H1 (cell line): ENCODE results near the gene HOXA6. TPM values are rescaled to one million over a fixed set of nuclear protein-coding genes. Genes with fewer than 3 reads are reported as not detected.

Source experiments
- CTCF ChIA-PET: fragments of 300-600 bp; sonication (Branson Sonifier 250); formaldehyde crosslinking; loops from one replicate; lab custom pipeline; 2021; ENCODE audit not compliant: partially characterized antibody; lab: Charles Lee
- POLR2A ChIA-PET: fragments of 300-600 bp; sonication (Branson Sonifier 250); formaldehyde crosslinking; loops from one replicate; lab custom pipeline; 2021; ENCODE audit warnings: inconsistent platforms; ENCODE audit not compliant: partially characterized antibody; lab: Charles Lee
- DNase-seq, 2 experiments: peaks; one replicate each; pipeline versions ENCODE4 v3.0.0 to v3.0.0-alpha.2; 2010 to 2022; ENCODE audit warnings: low spot score in 2 of 2, low read depth in 1 of 2, mixed read lengths in 1 of 2
- FAIRE-seq: peaks from 2 replicates; lab custom pipeline; 2011; peaks lifted over from hg19 to GRCh38; lab: Jason Lieb, UNC
- H2AFZ ChIP-seq: 2 replicates; pipeline ENCODE4 v1.8.1; 2012; ENCODE audit warnings: low read length, inconsistent platforms
- H2AK5ac ChIP-seq: 2 replicates; pipeline ENCODE4 v1.6.1; 2013; ENCODE audit warnings: low read depth, low read length
- H2BK120ac ChIP-seq: replicated peaks from 2 replicates; pipeline ENCODE3; 2013; ENCODE audit warnings: low read depth, low read length, inconsistent platforms
- H2BK12ac ChIP-seq: 2 replicates; pipeline ENCODE4 v1.6.1; 2013; ENCODE audit warnings: low read depth, low read length
- H2BK15ac ChIP-seq: 2 replicates; pipeline ENCODE4 v1.6.1; 2013; ENCODE audit warnings: low read length
- H2BK20ac ChIP-seq: 2 replicates; pipeline ENCODE4 v1.6.1; 2013; ENCODE audit warnings: low read length
- H2BK5ac ChIP-seq: 2 replicates; pipeline ENCODE4 v1.6.1; 2013; ENCODE audit warnings: low read depth, low read length
- H3K14ac ChIP-seq: 2 replicates; pipeline ENCODE4 v1.6.1; 2013; ENCODE audit warnings: inconsistent platforms; ENCODE audit not compliant: insufficient read length
- H3K18ac ChIP-seq: 2 replicates; pipeline ENCODE4 v1.6.1; 2013; ENCODE audit warnings: low read length; ENCODE audit errors: extremely low read depth
- H3K23ac ChIP-seq: 2 replicates; pipeline ENCODE4 v1.6.1; 2013; ENCODE audit warnings: inconsistent platforms; ENCODE audit not compliant: insufficient read length
- H3K23me2 ChIP-seq: 2 replicates; pipeline ENCODE4 v1.6.1; 2013; ENCODE audit warnings: low read depth, low read length
- H3K27ac ChIP-seq: 2 replicates; pipeline ENCODE4 v1.6.1; 2011; ENCODE audit warnings: low read depth, low read length, inconsistent platforms
- H3K27me3 ChIP-seq, 4 experiments: replicated peaks in 1 of 4; 1 replicate in 1 of 4; 2 replicates in 3 of 4; pipeline versions ENCODE4 v1.6.1 to v1.8.1; 2011 to 2013; ENCODE audit warnings: low read length in 3 of 4, mild to moderate bottlenecking in 3 of 4, inconsistent platforms in 2 of 4, mixed read lengths in 2 of 4, moderate library complexity in 1 of 4; ENCODE audit not compliant: control insufficient read depth in 3 of 4, insufficient read depth in 3 of 4; ENCODE audit errors: extremely low read depth in 1 of 4
- H3K36me3 ChIP-seq, 4 experiments: 2 replicates each; pipeline versions ENCODE4 v1.6.1 to v1.8.1; 2011 to 2013; ENCODE audit warnings: mild to moderate bottlenecking in 4 of 4, low read length in 3 of 4, moderate library complexity in 2 of 4, control low read depth in 1 of 4, inconsistent platforms in 1 of 4; ENCODE audit not compliant: insufficient read depth in 4 of 4, control insufficient read depth in 2 of 4
- H3K4ac ChIP-seq: replicated peaks from 2 replicates; pipeline ENCODE3; 2013; ENCODE audit warnings: low read length, low read depth, mixed read lengths, inconsistent platforms; ENCODE audit not compliant: insufficient read length
- H3K4me1 ChIP-seq, 4 experiments: replicated peaks in 1 of 4; 1 replicate in 1 of 4; 2 replicates in 3 of 4; pipeline versions ENCODE4 v1.6.1 to v1.8.1; 2011 to 2013; ENCODE audit warnings: low read length in 3 of 4, inconsistent platforms in 2 of 4, mixed read lengths in 1 of 4; ENCODE audit not compliant: insufficient read depth in 4 of 4, control insufficient read depth in 3 of 4
- H3K4me2 ChIP-seq, 2 experiments: 2 replicates each; pipeline versions ENCODE4 v1.6.1 to v1.8.1; 2011 to 2013; ENCODE audit warnings: low read depth in 2 of 2, low read length in 2 of 2, control low read depth in 1 of 2, inconsistent platforms in 1 of 2, mild to moderate bottlenecking in 1 of 2; ENCODE audit not compliant: insufficient read depth in 1 of 2
- H3K4me3 ChIP-seq, 4 experiments: fragments of 200-600, 300-600 bp in 1 of 4; sonication (generic), shearing (Covaris generic), sonication (Bioruptor Twin) in 1 of 4; 2 replicates each; pipeline versions ENCODE4 v1.5.1 to v1.8.1; 2011 to 2016; ENCODE audit warnings: low read length in 4 of 4, low read depth in 3 of 4, control low read depth in 2 of 4, inconsistent platforms in 2 of 4, mild to moderate bottlenecking in 2 of 4, mixed read lengths in 1 of 4, moderate library complexity in 1 of 4; ENCODE audit not compliant: insufficient read depth in 2 of 4; ENCODE audit errors: extremely low read depth in 1 of 4
- H3K56ac ChIP-seq: replicated peaks from 2 replicates; pipeline ENCODE3; 2013; ENCODE audit warnings: low read depth, mild to moderate bottlenecking, mixed read lengths, low read length, inconsistent platforms; ENCODE audit not compliant: insufficient read length
- H3K79me1 ChIP-seq: 2 replicates; pipeline ENCODE4 v1.6.1; 2013; ENCODE audit warnings: low read depth, low read length, control low read depth
- H3K79me2 ChIP-seq, 2 experiments: 2 replicates each; pipeline versions ENCODE4 v1.6.1 to v1.8.1; 2012 to 2013; ENCODE audit warnings: low read length in 2 of 2, mild to moderate bottlenecking in 2 of 2, inconsistent platforms in 1 of 2; ENCODE audit not compliant: insufficient read depth in 2 of 2, control insufficient read depth in 1 of 2
- H3K9ac ChIP-seq, 4 experiments: replicated peaks in 1 of 4; 1 replicate in 1 of 4; 2 replicates in 3 of 4; pipeline versions ENCODE4 v1.6.1 to v1.8.1; 2011 to 2013; ENCODE audit warnings: low read depth in 3 of 4, low read length in 3 of 4, control low read depth in 2 of 4, mild to moderate bottlenecking in 2 of 4, moderate library complexity in 2 of 4, inconsistent platforms in 1 of 4; ENCODE audit errors: extremely low read depth in 1 of 4
- H3K9me3 ChIP-seq, 2 experiments: 2 replicates each; pipeline versions ENCODE4 v1.6.1 to v1.8.1; 2012 to 2013; ENCODE audit warnings: mild to moderate bottlenecking in 2 of 2, moderate library complexity in 2 of 2, control low read depth in 1 of 2, inconsistent platforms in 1 of 2, low read depth in 1 of 2, low read length in 1 of 2, mixed read lengths in 1 of 2; ENCODE audit not compliant: insufficient read depth in 2 of 2
- H4K20me1 ChIP-seq, 2 experiments: replicated peaks in 1 of 2; 2 replicates each; pipeline versions ENCODE3 to v1.8.1; 2011 to 2013; ENCODE audit warnings: inconsistent platforms in 2 of 2, low read length in 2 of 2, mild to moderate bottlenecking in 1 of 2; ENCODE audit not compliant: insufficient read depth in 2 of 2, control insufficient read depth in 1 of 2
- H4K5ac ChIP-seq: 2 replicates; pipeline ENCODE4 v1.6.1; 2013; ENCODE audit warnings: low read length, low read depth, mixed read lengths, inconsistent platforms; ENCODE audit not compliant: insufficient read length
- H4K8ac ChIP-seq: 2 replicates; pipeline ENCODE4 v1.8.0; 2013; ENCODE audit warnings: mild to moderate bottlenecking, moderate library complexity, low read length, inconsistent platforms; ENCODE audit not compliant: insufficient read depth; ENCODE audit errors: extremely low read depth
- H4K91ac ChIP-seq: replicated peaks from 2 replicates; pipeline ENCODE3; 2013; ENCODE audit warnings: low read length, mixed read lengths, inconsistent platforms; ENCODE audit not compliant: insufficient read length
- CTBP2 ChIP-seq: IDR thresholded peaks from 2 replicates; pipeline ENCODE4 v1.7.0; 2011; ENCODE audit warnings: borderline replicate concordance, mild to moderate bottlenecking, moderate library complexity, mixed read lengths, low read length; ENCODE audit not compliant: insufficient read depth, insufficient read length
- EZH2 ChIP-seq: fragments of 200-600 bp; sonication (generic); IDR thresholded peaks from 2 replicates; pipeline ENCODE4 v1.7.1; 2012; ENCODE audit warnings: low read depth, mild to moderate bottlenecking, moderate library complexity, low read length, inconsistent platforms; ENCODE audit not compliant: severe bottlenecking
- KDM4A ChIP-seq: IDR thresholded peaks from one replicate; pipeline ENCODE4 v1.7.1; 2012; ENCODE audit warnings: low read depth, mild to moderate bottlenecking, moderate library complexity, low read length, inconsistent platforms; ENCODE audit not compliant: severe bottlenecking
- MAX ChIP-seq: IDR thresholded peaks from 2 replicates; pipeline ENCODE4 v1.6.1; 2012; ENCODE audit warnings: inconsistent platforms
- NRF1 ChIP-seq: IDR thresholded peaks from 2 replicates; pipeline ENCODE4 v1.6.1; 2011; ENCODE audit warnings: mild to moderate bottlenecking, low read depth, low read length, improper control_type of control experiment
- PHF8 ChIP-seq: fragments of 200-600 bp; sonication (generic); conservative IDR thresholded peaks from 2 replicates; pipeline ENCODE4 v1.7.1; 2012; ENCODE audit warnings: low read depth, mild to moderate bottlenecking, inconsistent platforms, low read length, moderate library complexity
- RNF2 ChIP-seq: fragments of 200-900, 300-1000 bp; sonication (generic); IDR thresholded peaks from 2 replicates; pipeline ENCODE4 v1.7.1; 2016; ENCODE audit warnings: borderline replicate concordance, low read depth, mild to moderate bottlenecking, antibody characterized with exemption, low read length; ENCODE audit not compliant: poor library complexity, severe bottlenecking; ENCODE audit errors: missing control alignments
- SP2 ChIP-seq: IDR thresholded peaks from 2 replicates; pipeline ENCODE4 v1.6.1; 2012; ENCODE audit warnings: mild to moderate bottlenecking, low read length, inconsistent platforms
- WGBS, 2 experiments: shearing (Covaris generic) in 1 of 2; methylation state at CpG; one replicate each; pipeline versions ENCODE4 v1.1.6 to v1.1.7; 2013 to 2015; ENCODE audit warnings: low lambda C conversion rate in 2 of 2, mixed read lengths in 2 of 2, inconsistent platforms in 1 of 2, low coverage in 1 of 2, missing lambda C conversion rate in 1 of 2; ENCODE audit not compliant: insufficient replicate concordance in 2 of 2, insufficient coverage in 1 of 2, insufficient read length in 1 of 2; ENCODE audit errors: extremely low coverage in 1 of 2, missing lambda C conversion rate in 1 of 2; 5-methylcytosine and 5-hydroxymethylcytosine counted together
- polyA plus RNA-seq, 7 experiments: library from polyadenylated mRNA; depleted of rRNA in 3 of 7; stranded (reverse) in 5 of 7; unstranded in 2 of 7; fragments of >200 nt in 5 of 7; fragments of 200-250 nt in 2 of 7; gene quantifications; 1 replicate in 5 of 7; 2 replicates in 1 of 7; 4 replicates in 1 of 7; pipeline versions ENCODE4 v1.2.1 to v1.2.3, GENCODE V29; 2011 to 2013; ENCODE audit warnings: missing spikeins in 2 of 7, mixed read lengths in 2 of 7
- total RNA-seq: library from RNA; stranded (reverse); fragmentation: NEBNext Ultra II Directional; extraction: Animal tissue kit (Norgen Biotek cat#: 25700); gene quantifications from 2 replicates; pipeline ENCODE4 v1.2.1, GENCODE V29; 2021

Gene HOXA6
- total and polyA plus RNA-seq, 2 of the 8 experiments (the other 6 are each of a cell fraction or from before 2014, with no cell fraction given), result not detected

GRCh38 chr7:27112955-27113949, 34.3 kb downstream of the HOXA6 start:
- Histone ChIP-seq H3K36me3 (peaks cover 0 to 3% (median 0%) of the 10 kb centered on the region in 4 experiments; a peak in 2 of 8 replicates), H4K5ac (no peak overlapping the region), H2BK20ac (no peak overlapping the region), H2BK5ac (no peak overlapping the region), H3K9ac (no peak overlapping the region), H2BK120ac (no peak overlapping the region), H3K18ac (no peak overlapping the region), H3K27ac (no peak overlapping the region), H4K20me1 (peaks cover 31 to 44% of the 10 kb centered on the region in 2 experiments), H3K23me2 (no peaks in the 10 kb centered on the region), H3K4me2 (peak overlapping the region; percentile 49 to 54), H3K79me1 (no peaks in the 10 kb centered on the region), H4K8ac (no peak overlapping the region), H3K4ac (no peak overlapping the region), H3K4me1 (peaks cover 0 to 11% (median 3%) of the 10 kb centered on the region in 4 experiments; a peak in 5 of 7 replicates), H3K23ac (no peak overlapping the region), H3K79me2 (no peaks in the 10 kb centered on the region), H2AFZ (no peak overlapping the region), H3K56ac (no peak overlapping the region), H3K14ac (no peak overlapping the region), H2BK12ac (no peak overlapping the region; the same call in 1 of the 2 replicates), H3K27me3 (peaks cover 96 to 99% (median 97%) of the 10 kb centered on the region in 4 experiments), H3K4me3 (peak overlapping the region in 1 of 4 experiments; percentile 42; a peak in 3 of 8 replicates), H2BK15ac (no peak overlapping the region), H3K9me3 (no peaks in the 10 kb centered on the region), H2AK5ac (no peak overlapping the region), H4K91ac (no peak overlapping the region)
- 7% methylated on average over 16 of the region's 57 CpGs; no CpG with 5 or more reads in 1 of the 2 experiments for WGBS, 2 experiments
- DNase-seq (peak in 1 of 2 experiments; percentile 78), FAIRE-seq (no peak)
- POLR2A ChIA-PET, result no interaction called here
- CTCF ChIA-PET, result no interaction called here
- TF ChIP-seq EZH2 (peak; percentile 93), CTBP2 (peak; percentile 96), PHF8 (no peak), KDM4A (peak; percentile 61), NRF1 (no peak), RNF2 (peak; percentile 98), MAX (no peak), SP2 (no peak)
